Measurements from ENCODE around the gene VAPB. TPM values are rescaled to one million over a fixed set of nuclear protein-coding genes. Genes with fewer than 3 reads are reported as not detected.

Gene VAPB
- total and polyA plus RNA-seq, 10 of the 15 experiments (the other 5 are each of a cell fraction or from before 2014, with no cell fraction given), result 3.2 to 28.6 (median 20.5) TPM

- Histone ChIP-seq H3K79me2 (ENCODE audit: control insufficient read depth, insufficient read depth, low read length) (no peaks in the 10 kb centered on the region), H3K36me3 (ENCODE audit: control insufficient read depth in 2 of 2, insufficient read depth in 2 of 2, low read length in 1 of 2) (no peaks in the 10 kb centered on the region), H3K27me3 (replicated peaks in 1 of 2; ENCODE audit: control insufficient read depth in 2 of 2, insufficient read depth in 2 of 2, low read length in 1 of 2) (no peaks in the 10 kb centered on the region; a peak in 1 of 4 replicates), H3K4me1 (ENCODE audit: control insufficient read depth, insufficient read depth, low read length) (no peaks in the 10 kb centered on the region), H3K9me3 (replicated peaks; ENCODE audit: control insufficient read depth, insufficient read depth, low read length) (no peaks in the 10 kb centered on the region), H3K4me2 (ENCODE audit: control insufficient read depth, insufficient read depth) (no peak overlapping the region), H3K27ac (ENCODE audit: control insufficient read depth, insufficient read depth) (no peak overlapping the region), H2AFZ (ENCODE audit: control insufficient read depth, low read depth, low read length) (no peak overlapping the region), H4K20me1 (ENCODE audit: control insufficient read depth, insufficient read depth) (no peaks in the 10 kb centered on the region), H3K9ac (ENCODE audit: control insufficient read depth, insufficient read depth, low read length) (no peak overlapping the region), H3K4me3 (no peak overlapping the region)
- BruUV-seq (replicated peaks), result no TSS peak
- SMC1A ChIA-PET (ENCODE audit: uncharacterized antibody, unreplicated experiment), result no interaction called here
- TF ChIP-seq POLR2AphosphoS5 (IDR thresholded peaks at IDR 0.05; ENCODE audit: low read length) (no peak), ZNF217 (IDR thresholded peaks at IDR 0.05) (no peak)
- POLR2A ChIA-PET, result no interaction called here
- CTCF ChIA-PET, result no interaction called here
- intact Hi-C loops (cut with micrococcal nuclease; ENCODE audit: unreplicated experiment), result no loop called here
- 50% methylated on average over 16 of the region's 16 CpGs for WGBS (ENCODE audit: insufficient coverage, insufficient replicate concordance, low lambda C conversion rate, missing lambda C conversion rate)
- RAD21 ChIA-PET (ENCODE audit: unreplicated experiment), result no interaction called here
- DNase-seq (ENCODE audit: low read depth, low spot score) (no peak), ATAC-seq (no peak), FAIRE-seq (no peak)
- in situ Hi-C loops (cut with MboI), result no loop called here
Observed at GRCh38 chr20:58497076-58497641, 108.1 kb downstream of the VAPB start.

- Histone ChIP-seq H3K27ac (ENCODE audit: control insufficient read depth, insufficient read depth) (no peak overlapping the region), H4K20me1 (ENCODE audit: control insufficient read depth, insufficient read depth) (no peaks in the 10 kb centered on the region), H3K9me3 (replicated peaks; ENCODE audit: control insufficient read depth, insufficient read depth, low read length) (no peaks in the 10 kb centered on the region), H2AFZ (ENCODE audit: control insufficient read depth, low read depth, low read length) (no peak overlapping the region), H3K4me1 (ENCODE audit: control insufficient read depth, insufficient read depth, low read length) (no peaks in the 10 kb centered on the region), H3K36me3 (ENCODE audit: control insufficient read depth in 2 of 2, insufficient read depth in 2 of 2, low read length in 1 of 2) (no peaks in the 10 kb centered on the region), H3K79me2 (ENCODE audit: control insufficient read depth, insufficient read depth, low read length) (no peaks in the 10 kb centered on the region), H3K27me3 (replicated peaks in 1 of 2; ENCODE audit: control insufficient read depth in 2 of 2, insufficient read depth in 2 of 2, low read length in 1 of 2) (no peaks in the 10 kb centered on the region), H3K4me2 (ENCODE audit: control insufficient read depth, insufficient read depth) (no peak overlapping the region), H3K4me3 (no peak overlapping the region), H3K9ac (ENCODE audit: control insufficient read depth, insufficient read depth, low read length) (no peak overlapping the region)
- POLR2A ChIA-PET, result no interaction called here
- FAIRE-seq (no peak), ATAC-seq (no peak), DNase-seq (ENCODE audit: low read depth, low spot score) (no peak)
- in situ Hi-C loops (cut with MboI) (no loop called here), intact Hi-C loops (cut with micrococcal nuclease; ENCODE audit: unreplicated experiment) (no loop called here)
- RAD21 ChIA-PET (ENCODE audit: unreplicated experiment), result no interaction called here
- BruUV-seq (replicated peaks), result no TSS peak
- CTCF ChIA-PET, result no interaction called here
- WGBS (ENCODE audit: insufficient coverage, insufficient replicate concordance, low lambda C conversion rate, missing lambda C conversion rate), result 80% methylated on average over 13 of the region's 13 CpGs
- SMC1A ChIA-PET (ENCODE audit: uncharacterized antibody, unreplicated experiment), result no interaction called here
- TF ChIP-seq CREB1 (IDR thresholded peaks at IDR 0.05; ENCODE audit: low read depth), result no peak
- TF ChIP-seq REST (IDR thresholded peaks at IDR 0.05; ENCODE audit: low read depth, low read length), result no peak
- no peak for TF ChIP-seq MEF2B (IDR thresholded peaks at IDR 0.05; ENCODE audit: partially characterized antibody, poor library complexity, severe bottlenecking)
- TF ChIP-seq SMAD5 (IDR thresholded peaks at IDR 0.05; ENCODE audit: low read depth), result no peak
- no peak for TF ChIP-seq TAF1 (IDR thresholded peaks at IDR 0.05; ENCODE audit: borderline replicate concordance, low read depth, low read length)
- no peak for TF ChIP-seq SUPT20H (IDR thresholded peaks at IDR 0.05; ENCODE audit: borderline replicate concordance, control insufficient read depth, low read depth, low read length)
- no peak for TF ChIP-seq E2F8 (IDR thresholded peaks at IDR 0.05; ENCODE audit: low read depth, partially characterized antibody)
- no peak for TF ChIP-seq NFXL1 (IDR thresholded peaks at IDR 0.05; ENCODE audit: borderline replicate concordance)
- TF ChIP-seq SP1 (IDR thresholded peaks at IDR 0.05; ENCODE audit: low read depth, low read length), result no peak
Observed at GRCh38 chr20:58497724-58498469, 108.9 kb downstream of the VAPB start.
